Measurements from ENCODE around the gene NRG3.

The NRG3 gene

GRCh38 chr10:81996927-81997326 lies 121.9 kb downstream of the NRG3 start:
- H3K36me3 ChIP-seq (ENCODE audit: insufficient read depth, low read length) = no peaks in the 10 kb centered on the region
- H3F3A ChIP-seq (ENCODE audit: insufficient read depth, low read length) = no peaks in the 10 kb centered on the region
- H3K9ac ChIP-seq (ENCODE audit: low read length) = no peak overlapping the region
- no peaks in the 10 kb centered on the region for H4K20me1 ChIP-seq (ENCODE audit: insufficient read depth, low read length)
- H3K4me2 ChIP-seq (ENCODE audit: low read length) = no peak overlapping the region
- no peak overlapping the region for H3K4me3 ChIP-seq (ENCODE audit: low read depth, low read length, poor library complexity, severe bottlenecking)
- no peaks in the 10 kb centered on the region for H3K9me3 ChIP-seq (ENCODE audit: low read length)
- no peaks in the 10 kb centered on the region for H3K27me3 ChIP-seq (ENCODE audit: insufficient read depth, low read length)
- H3K79me2 ChIP-seq (ENCODE audit: insufficient read depth, low read length) = no peaks in the 10 kb centered on the region
- TF ChIP-seq CTCF (IDR thresholded peaks at IDR 0.05; ENCODE audit: low read length) (no peak), EZH2 (IDR thresholded peaks at IDR 0.05; ENCODE audit: borderline replicate concordance, low read length) (no peak)
- H2AFZ ChIP-seq (ENCODE audit: low read length) = no peak overlapping the region
- H3K4me1 ChIP-seq (ENCODE audit: insufficient read depth, low read length, severe bottlenecking) = no peaks in the 10 kb centered on the region
- H3K9me2 ChIP-seq (ENCODE audit: low read depth, low read length) = no peaks in the 10 kb centered on the region
- H3K27ac ChIP-seq (ENCODE audit: low read depth, low read length, poor library complexity, severe bottlenecking) = no peak overlapping the region

- H3K9ac ChIP-seq (ENCODE audit: low read length) = no peak overlapping the region
- no peaks in the 10 kb centered on the region for H4K20me1 ChIP-seq (ENCODE audit: insufficient read depth, low read length)
- H3K9me2 ChIP-seq (ENCODE audit: low read depth, low read length) = no peaks in the 10 kb centered on the region
- no peaks in the 10 kb centered on the region for H3K9me3 ChIP-seq (ENCODE audit: low read length)
- TF ChIP-seq EZH2 (IDR thresholded peaks at IDR 0.05; ENCODE audit: borderline replicate concordance, low read length) (no peak), CTCF (IDR thresholded peaks at IDR 0.05; ENCODE audit: low read length) (no peak)
- H3K79me2 ChIP-seq (ENCODE audit: insufficient read depth, low read length) = no peaks in the 10 kb centered on the region
- H3K4me2 ChIP-seq (ENCODE audit: low read length) = no peak overlapping the region
- no peaks in the 10 kb centered on the region for H3K27me3 ChIP-seq (ENCODE audit: insufficient read depth, low read length)
- H3F3A ChIP-seq (ENCODE audit: insufficient read depth, low read length) = no peaks in the 10 kb centered on the region
- no peak overlapping the region for H3K27ac ChIP-seq (ENCODE audit: low read depth, low read length, poor library complexity, severe bottlenecking)
- no peak overlapping the region for H2AFZ ChIP-seq (ENCODE audit: low read length)
- no peaks in the 10 kb centered on the region for H3K36me3 ChIP-seq (ENCODE audit: insufficient read depth, low read length)
- H3K4me3 ChIP-seq (ENCODE audit: low read depth, low read length, poor library complexity, severe bottlenecking) = no peak overlapping the region
- no peaks in the 10 kb centered on the region for H3K4me1 ChIP-seq (ENCODE audit: insufficient read depth, low read length, severe bottlenecking)
Measured at GRCh38 chr10:82020999-82021398, 146.0 kb downstream of the NRG3 start.

GRCh38 chr10:82027711-82028110 lies 152.7 kb downstream of the NRG3 start:
- Histone ChIP-seq H3K36me3 (ENCODE audit: insufficient read depth, low read length) (no peaks in the 10 kb centered on the region), H3K9ac (ENCODE audit: low read length) (no peak overlapping the region), H3K79me2 (ENCODE audit: insufficient read depth, low read length) (no peaks in the 10 kb centered on the region), H2AFZ (ENCODE audit: low read length) (no peak overlapping the region), H3K27me3 (ENCODE audit: insufficient read depth, low read length) (no peaks in the 10 kb centered on the region), H3K4me2 (ENCODE audit: low read length) (no peak overlapping the region), H3F3A (ENCODE audit: insufficient read depth, low read length) (no peaks in the 10 kb centered on the region), H3K27ac (ENCODE audit: low read depth, low read length, poor library complexity, severe bottlenecking) (no peak overlapping the region), H4K20me1 (ENCODE audit: insufficient read depth, low read length) (no peaks in the 10 kb centered on the region), H3K4me1 (ENCODE audit: insufficient read depth, low read length, severe bottlenecking) (no peaks in the 10 kb centered on the region), H3K9me2 (ENCODE audit: low read depth, low read length) (no peaks in the 10 kb centered on the region), H3K9me3 (ENCODE audit: low read length) (no peaks in the 10 kb centered on the region), H3K4me3 (ENCODE audit: low read depth, low read length, poor library complexity, severe bottlenecking) (no peak overlapping the region)
- no peak for TF ChIP-seq EZH2 (IDR thresholded peaks at IDR 0.05; ENCODE audit: borderline replicate concordance, low read length)
- TF ChIP-seq CTCF (IDR thresholded peaks at IDR 0.05; ENCODE audit: low read length) = no peak
